Astrocyte (in vitro differentiated cells and primary cell): ENCODE data around the gene LRMDA. TPM values are rescaled to one million over a fixed set of nuclear protein-coding genes. Genes with fewer than 3 reads are reported as not detected.

ENCODE experiments used
- DNase-seq: peaks from one replicate; pipeline ENCODE4 v3.0.0-alpha.2; 2010; ENCODE audit warnings: low read depth
- FAIRE-seq: peaks from 2 replicates; lab custom pipeline; 2011; peaks lifted over from hg19 to GRCh38; lab: Jason Lieb, UNC
- H2AFZ ChIP-seq: 2 replicates; pipeline ENCODE4 v1.6.0; 2012; ENCODE audit warnings: low read depth, low read length, inconsistent platforms
- H3K27ac ChIP-seq: 2 replicates; pipeline ENCODE4 v1.5.1; 2011; ENCODE audit warnings: low read depth, low read length, inconsistent platforms
- H3K27me3 ChIP-seq: 2 replicates; pipeline ENCODE4 v1.6.0; 2011; ENCODE audit warnings: low read length, inconsistent platforms; ENCODE audit not compliant: insufficient read depth
- H3K36me3 ChIP-seq: 2 replicates; pipeline ENCODE4 v1.5.1; 2011; ENCODE audit warnings: low read length, inconsistent platforms; ENCODE audit not compliant: insufficient read depth
- H3K4me1 ChIP-seq: 2 replicates; pipeline ENCODE4 v1.5.1; 2011; ENCODE audit warnings: low read length, inconsistent platforms; ENCODE audit not compliant: insufficient read depth
- H3K4me2 ChIP-seq: 2 replicates; pipeline ENCODE4 v1.6.0; 2012; ENCODE audit warnings: low read length, inconsistent platforms
- H3K4me3 ChIP-seq: 2 replicates; pipeline ENCODE4 v1.5.1; 2011; ENCODE audit warnings: low read depth, mild to moderate bottlenecking, low read length, inconsistent platforms; ENCODE audit not compliant: insufficient read depth
- H3K79me2 ChIP-seq: 2 replicates; pipeline ENCODE4 v1.6.0; 2012; ENCODE audit warnings: mild to moderate bottlenecking, low read length, inconsistent platforms; ENCODE audit not compliant: insufficient read depth
- H3K9ac ChIP-seq: 2 replicates; pipeline ENCODE4 v1.6.0; 2012; ENCODE audit warnings: mild to moderate bottlenecking, low read length, inconsistent platforms
- H3K9me3 ChIP-seq: 2 replicates; pipeline ENCODE4 v1.5.1; 2012; ENCODE audit warnings: low read depth, mild to moderate bottlenecking, low read length, inconsistent platforms; ENCODE audit not compliant: insufficient read depth
- H4K20me1 ChIP-seq: 2 replicates; pipeline ENCODE4 v1.6.0; 2012; ENCODE audit warnings: low read length, inconsistent platforms; ENCODE audit not compliant: insufficient read depth
- H3K27ac Mint-ChIP-seq: one replicate; pipeline ENCODE4 v1.8.0; 2021; ENCODE audit warnings: mild to moderate bottlenecking, mixed read lengths; ENCODE audit not compliant: unreplicated experiment
- H3K27me3 Mint-ChIP-seq: one replicate; pipeline ENCODE4 v1.8.0; 2021; ENCODE audit warnings: low read depth, mixed read lengths; ENCODE audit not compliant: unreplicated experiment
- H3K36me3 Mint-ChIP-seq: one replicate; pipeline ENCODE4 v1.8.0; 2021; ENCODE audit warnings: low read depth, mixed read lengths; ENCODE audit not compliant: unreplicated experiment
- H3K4me1 Mint-ChIP-seq: one replicate; pipeline ENCODE4 v1.8.0; 2021; ENCODE audit warnings: low read depth, mixed read lengths; ENCODE audit not compliant: unreplicated experiment
- H3K4me3 Mint-ChIP-seq: one replicate; pipeline ENCODE4 v1.8.0; 2021; ENCODE audit warnings: mild to moderate bottlenecking, moderate library complexity, mixed read lengths; ENCODE audit not compliant: unreplicated experiment
- H3K9me3 Mint-ChIP-seq: one replicate; pipeline ENCODE4 v1.8.0; 2021; ENCODE audit warnings: mild to moderate bottlenecking, mixed read lengths; ENCODE audit not compliant: unreplicated experiment
- EZH2 ChIP-seq: IDR thresholded peaks from 2 replicates; pipeline ENCODE4 v1.6.1; 2012; ENCODE audit warnings: mild to moderate bottlenecking, low read length, inconsistent platforms; ENCODE audit not compliant: insufficient read depth
- total RNA-seq: library from RNA; stranded (reverse); gene quantifications from 2 replicates; pipeline ENCODE4 v1.2.1, GENCODE V29; 2021
- TF ChIP-seq, protein P1 (sequence below): IDR thresholded peaks from 2 replicates; pipeline ENCODE4 v1.5.1; 2011; ENCODE audit warnings: low read depth, mild to moderate bottlenecking, inconsistent platforms, low read length, moderate library complexity; ENCODE audit not compliant: insufficient read depth

LRMDA gene
- total RNA-seq, 1 donor from 2014 or later = 2.7 TPM

- Histone ChIP-seq H3K9me3 (no peaks in the 10 kb centered on the region), H3K36me3 (no peaks in the 10 kb centered on the region), H3K4me1 (no peaks in the 10 kb centered on the region), H2AFZ (no peak overlapping the region), H3K27me3 (peaks cover 40% of the 10 kb centered on the region), H4K20me1 (no peaks in the 10 kb centered on the region), H3K79me2 (no peaks in the 10 kb centered on the region), H3K27ac (no peak overlapping the region), H3K9ac (no peak overlapping the region), H3K4me3 (no peak overlapping the region), H3K4me2 (no peak overlapping the region)
- no peak for TF ChIP-seq EZH2
- TF ChIP-seq, protein P1, sequence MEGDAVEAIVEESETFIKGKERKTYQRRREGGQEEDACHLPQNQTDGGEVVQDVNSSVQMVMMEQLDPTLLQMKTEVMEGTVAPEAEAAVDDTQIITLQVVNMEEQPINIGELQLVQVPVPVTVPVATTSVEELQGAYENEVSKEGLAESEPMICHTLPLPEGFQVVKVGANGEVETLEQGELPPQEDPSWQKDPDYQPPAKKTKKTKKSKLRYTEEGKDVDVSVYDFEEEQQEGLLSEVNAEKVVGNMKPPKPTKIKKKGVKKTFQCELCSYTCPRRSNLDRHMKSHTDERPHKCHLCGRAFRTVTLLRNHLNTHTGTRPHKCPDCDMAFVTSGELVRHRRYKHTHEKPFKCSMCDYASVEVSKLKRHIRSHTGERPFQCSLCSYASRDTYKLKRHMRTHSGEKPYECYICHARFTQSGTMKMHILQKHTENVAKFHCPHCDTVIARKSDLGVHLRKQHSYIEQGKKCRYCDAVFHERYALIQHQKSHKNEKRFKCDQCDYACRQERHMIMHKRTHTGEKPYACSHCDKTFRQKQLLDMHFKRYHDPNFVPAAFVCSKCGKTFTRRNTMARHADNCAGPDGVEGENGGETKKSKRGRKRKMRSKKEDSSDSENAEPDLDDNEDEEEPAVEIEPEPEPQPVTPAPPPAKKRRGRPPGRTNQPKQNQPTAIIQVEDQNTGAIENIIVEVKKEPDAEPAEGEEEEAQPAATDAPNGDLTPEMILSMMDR = no peak
- FAIRE-seq (no peak), DNase-seq (no peak)
- Mint-ChIP-seq H3K9me3 (no peaks in the 10 kb centered on the region), H3K27ac (no peak overlapping the region), H3K27me3 (peaks cover 61% of the 10 kb centered on the region), H3K4me1 (peaks cover 3% of the 10 kb centered on the region), H3K4me3 (no peak overlapping the region), H3K36me3 (peaks cover under 1% of the 10 kb centered on the region)
Measured at GRCh38 chr10:75452997-75453396, 21.6 kb downstream of the LRMDA start.

DNA sequence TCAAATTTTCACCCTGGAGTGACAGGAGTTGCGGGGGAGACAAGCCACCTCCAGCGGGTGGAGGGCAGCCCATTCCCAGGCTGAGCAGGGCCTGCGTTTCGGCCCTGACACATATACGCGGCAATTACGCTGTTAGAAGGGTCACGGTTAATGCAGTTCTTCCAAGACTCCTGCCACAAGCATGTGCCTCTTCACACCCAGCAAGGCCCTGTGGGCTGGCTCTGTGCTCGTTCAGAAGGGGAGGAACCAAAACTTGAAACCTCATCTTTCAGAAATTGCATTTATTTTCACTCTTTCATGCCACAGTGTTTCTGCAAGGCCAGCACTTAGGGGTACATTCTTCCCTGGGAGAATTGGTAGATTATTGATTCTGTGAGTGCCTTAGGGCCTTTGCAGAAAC, 24.7 kb downstream of the LRMDA start:
- H3K27me3 Mint-ChIP-seq = peaks cover 53% of the 10 kb centered on the region
- H3K4me2 ChIP-seq = no peak overlapping the region
- TF ChIP-seq, protein P1 = no peak
- TF ChIP-seq EZH2 = no peak
- H3K4me1 Mint-ChIP-seq = no peaks in the 10 kb centered on the region
- no peak overlapping the region for H3K4me3 ChIP-seq
- H3K9ac ChIP-seq = no peak overlapping the region
- H2AFZ ChIP-seq = no peak overlapping the region
- FAIRE-seq = no peak
- no peaks in the 10 kb centered on the region for H4K20me1 ChIP-seq
- no peak overlapping the region for H3K27ac Mint-ChIP-seq
- no peak overlapping the region for H3K4me3 Mint-ChIP-seq
- H3K36me3 Mint-ChIP-seq = no peaks in the 10 kb centered on the region
- no peaks in the 10 kb centered on the region for H3K9me3 Mint-ChIP-seq
- no peak overlapping the region for H3K27ac ChIP-seq
- no peak for DNase-seq
- H3K27me3 ChIP-seq = peaks cover 26% of the 10 kb centered on the region
- H3K9me3 ChIP-seq = no peaks in the 10 kb centered on the region
- no peaks in the 10 kb centered on the region for H3K36me3 ChIP-seq
- no peaks in the 10 kb centered on the region for H3K4me1 ChIP-seq
- H3K79me2 ChIP-seq = no peaks in the 10 kb centered on the region

DNA sequence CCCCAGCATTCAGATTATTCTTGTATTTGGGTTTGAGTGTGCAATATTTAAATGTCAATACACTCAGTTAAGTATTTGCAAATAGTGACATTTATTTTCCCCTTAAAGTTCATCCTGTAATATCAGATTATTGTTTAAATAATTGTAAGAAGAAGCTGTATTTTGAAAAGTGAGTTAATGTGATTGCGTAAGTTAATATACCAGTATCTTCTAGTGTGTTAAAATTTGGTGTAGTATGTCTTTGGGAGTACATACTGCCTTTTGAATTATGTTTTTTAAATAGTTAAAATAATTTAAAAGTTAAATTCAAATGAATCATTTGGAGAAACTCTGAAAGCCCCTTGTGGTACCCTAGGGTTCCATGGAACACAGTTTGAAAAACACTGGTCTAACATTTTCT, 28.6 kb downstream of the LRMDA start:
- peaks cover 3% of the 10 kb centered on the region for H3K4me1 Mint-ChIP-seq
- H3K27me3 Mint-ChIP-seq = peaks cover 32% of the 10 kb centered on the region
- no peak for FAIRE-seq

More for the DNA sequence above, 28.6 kb downstream of the LRMDA start:
- Mint-ChIP-seq H3K36me3 (no peaks in the 10 kb centered on the region), H3K9me3 (no peaks in the 10 kb centered on the region), H3K4me3 (no peak overlapping the region), H3K27ac (no peak overlapping the region)
- no peak for TF ChIP-seq EZH2
- TF ChIP-seq, protein P1 = no peak
- Histone ChIP-seq H3K4me2 (no peak overlapping the region), H3K4me3 (no peak overlapping the region), H4K20me1 (no peaks in the 10 kb centered on the region), H3K27ac (no peak overlapping the region), H3K27me3 (peaks cover 4% of the 10 kb centered on the region), H3K79me2 (no peaks in the 10 kb centered on the region), H2AFZ (no peak overlapping the region), H3K4me1 (no peaks in the 10 kb centered on the region), H3K9me3 (no peaks in the 10 kb centered on the region), H3K9ac (no peak overlapping the region), H3K36me3 (no peaks in the 10 kb centered on the region)
- DNase-seq = no peak
